Fibroblast of lung (primary cell): Measurements from ENCODE around the gene FGFR3. TPM values are rescaled to one million over a fixed set of nuclear protein-coding genes. Genes with fewer than 3 reads are reported as not detected.

ENCODE experiments used
- DNase-seq, 2 donors: peaks; one replicate each; pipeline versions ENCODE4 v3.0.0 to v3.0.0-alpha.2; 2010; ENCODE audit warnings: low read depth in 2 of 2
- H2AFZ ChIP-seq: 2 replicates; pipeline ENCODE4 v1.5.1; 2012; ENCODE audit warnings: low read length, control low read depth, inconsistent platforms
- H3K27ac ChIP-seq: 2 replicates; pipeline ENCODE4 v1.5.1; 2011; ENCODE audit warnings: low read length, control low read depth; ENCODE audit not compliant: insufficient read depth
- H3K27me3 ChIP-seq: 2 replicates; pipeline ENCODE4 v1.5.1; 2011; ENCODE audit warnings: mild to moderate bottlenecking, low read length; ENCODE audit not compliant: control insufficient read depth, insufficient read depth
- H3K36me3 ChIP-seq: 2 replicates; pipeline ENCODE4 v1.5.1; 2011; ENCODE audit warnings: low read length; ENCODE audit not compliant: control insufficient read depth, insufficient read depth
- H3K4me1 ChIP-seq: 2 replicates; pipeline ENCODE4 v1.5.1; 2011; ENCODE audit warnings: low read length; ENCODE audit not compliant: control insufficient read depth, insufficient read depth; ENCODE audit errors: extremely low read depth
- H3K4me2 ChIP-seq: 2 replicates; pipeline ENCODE4 v1.5.1; 2011; ENCODE audit warnings: low read length, control low read depth; ENCODE audit not compliant: insufficient read depth; ENCODE audit errors: extremely low read depth
- H3K4me3 ChIP-seq, 4 experiments: fragments of 200-600 bp in 1 of 4; sonication (generic) in 1 of 4; replicated peaks in 1 of 4; 2 replicates each; pipeline ENCODE4 v1.5.1; 2011 to 2016; ENCODE audit warnings: low read length in 4 of 4, low read depth in 3 of 4, mild to moderate bottlenecking in 3 of 4, control low read depth in 2 of 4, inconsistent platforms in 1 of 4, mixed read lengths in 1 of 4; ENCODE audit not compliant: insufficient read depth in 1 of 4; ENCODE audit errors: control extremely low read depth in 1 of 4
- H3K79me2 ChIP-seq: 2 replicates; pipeline ENCODE4 v1.5.1; 2012; ENCODE audit warnings: mild to moderate bottlenecking, low read length, inconsistent platforms; ENCODE audit not compliant: control insufficient read depth, insufficient read depth
- H3K9ac ChIP-seq: 2 replicates; pipeline ENCODE4 v1.5.1; 2011; ENCODE audit warnings: mild to moderate bottlenecking, low read length, control low read depth; ENCODE audit not compliant: insufficient read depth
- H3K9me3 ChIP-seq: 2 replicates; pipeline ENCODE4 v1.5.1; 2012; ENCODE audit warnings: low read depth, low read length; ENCODE audit not compliant: control insufficient read depth, insufficient read depth
- H4K20me1 ChIP-seq: 2 replicates; pipeline ENCODE4 v1.5.1; 2011; ENCODE audit warnings: low read length; ENCODE audit not compliant: control insufficient read depth, insufficient read depth; ENCODE audit errors: extremely low read depth
- CTCF ChIP-seq, 2 donors: IDR thresholded peaks in 1 of 2; conservative IDR thresholded peaks in 1 of 2; 1 replicate in 1 of 2; 2 replicates in 1 of 2; pipeline ENCODE4 v1.5.1; 2011 to 2012; ENCODE audit warnings: low read length in 2 of 2, control low read depth in 1 of 2, inconsistent platforms in 1 of 2, low read depth in 1 of 2, mild to moderate bottlenecking in 1 of 2
- EZH2 ChIP-seq: IDR thresholded peaks from 2 replicates; pipeline ENCODE4 v1.5.1; 2012; ENCODE audit warnings: low read length, control low read depth, mild to moderate bottlenecking; ENCODE audit errors: missing control alignments
- polyA plus RNA-seq, 2 donors: library from polyadenylated mRNA; depleted of rRNA in 1 of 2; stranded (reverse) in 1 of 2; unstranded in 1 of 2; fragments of >200 nt; gene quantifications; 2 replicates each; pipeline ENCODE4 v1.2.1, GENCODE V29; 2011 to 2012; ENCODE audit warnings: missing spikeins in 1 of 2
- total RNA-seq: library from RNA; depleted of rRNA; stranded (reverse); fragments of >200 nt; gene quantifications from 2 replicates; pipeline ENCODE4 v1.2.1, GENCODE V29; 2014

Gene FGFR3
- total and polyA plus RNA-seq, 2 donors (not counting 1 experiment from before 2014, with no cell fraction given) = 0.11 to 0.33 TPM

GRCh38 chr4:1773754-1774153 is 19.3 kb upstream of the FGFR3 start:
- Histone ChIP-seq H3K79me2 (no peaks in the 10 kb centered on the region), H3K9me3 (no peaks in the 10 kb centered on the region), H3K36me3 (no peaks in the 10 kb centered on the region), H4K20me1 (no peaks in the 10 kb centered on the region), H3K4me2 (no peak overlapping the region), H2AFZ (no peak overlapping the region), H3K4me1 (no peaks in the 10 kb centered on the region), H3K27ac (no peak overlapping the region), H3K4me3 (no peak overlapping the region), H3K27me3 (no peaks in the 10 kb centered on the region), H3K9ac (no peak overlapping the region)
- TF ChIP-seq EZH2 (no peak), CTCF (conservative IDR thresholded peaks at IDR 0.05 in 1 of 2, IDR thresholded peaks at IDR 0.05 in 1 of 2; ENCODE audit: low read depth in 1 of 2, low read length in 2 of 2) (no peak)
- DNase-seq = no peak

DNA sequence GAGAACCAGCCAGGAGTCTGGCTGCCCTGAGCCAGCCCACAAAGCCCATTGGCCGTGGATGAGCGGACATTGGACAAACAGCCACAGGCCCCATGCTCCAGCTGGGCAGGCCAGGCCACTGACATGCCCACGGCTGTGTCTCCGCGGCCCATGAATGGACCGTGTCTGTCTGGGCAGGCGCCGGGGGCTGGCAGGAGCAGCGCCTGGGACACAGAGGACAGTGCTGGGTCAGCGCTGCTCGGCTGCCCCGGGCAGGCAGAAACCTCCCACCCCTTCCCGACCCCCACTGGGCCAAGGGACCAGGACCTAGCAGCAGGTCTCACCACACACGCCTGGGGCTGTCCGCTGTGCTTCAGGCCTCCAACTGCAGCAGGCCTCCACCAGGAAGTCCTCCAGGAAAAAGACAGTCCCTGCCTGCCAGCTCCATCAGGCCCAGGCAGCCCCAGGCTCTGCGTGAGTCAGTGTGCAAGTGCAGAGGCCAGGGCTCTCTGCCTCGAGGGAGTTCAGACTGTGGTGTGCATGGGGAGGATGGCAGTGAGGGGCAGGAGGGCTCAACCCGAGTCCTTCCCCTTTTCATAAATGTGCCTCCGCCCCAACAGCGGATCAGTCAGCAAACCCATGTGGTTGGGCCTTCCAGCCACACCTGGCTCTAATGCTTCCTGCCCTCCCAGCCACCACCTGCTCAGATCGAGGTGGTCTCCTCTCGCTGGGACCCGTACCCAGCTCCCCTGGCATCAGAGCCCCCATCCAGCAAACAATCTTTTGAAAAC is 17.2 kb upstream of the FGFR3 start:
- H3K36me3 ChIP-seq = no peaks in the 10 kb centered on the region

More for the DNA sequence above, 17.2 kb upstream of the FGFR3 start:
- Histone ChIP-seq H3K9me3 (no peaks in the 10 kb centered on the region), H3K9ac (no peak overlapping the region), H4K20me1 (no peaks in the 10 kb centered on the region), H3K27me3 (no peaks in the 10 kb centered on the region), H3K4me1 (no peaks in the 10 kb centered on the region), H3K4me2 (no peak overlapping the region), H3K27ac (no peak overlapping the region), H2AFZ (no peak overlapping the region), H3K4me3 (no peak overlapping the region), H3K79me2 (no peaks in the 10 kb centered on the region)
- no peak for TF ChIP-seq CTCF (conservative IDR thresholded peaks at IDR 0.05 in 1 of 2, IDR thresholded peaks at IDR 0.05 in 1 of 2; ENCODE audit: low read depth in 1 of 2, low read length in 2 of 2)
- no peak for TF ChIP-seq EZH2
- DNase-seq = no peak
